Fibroblast of pulmonary artery (primary cell): ENCODE results near the gene PGF.

Experiments
- DNase-seq: peaks from one replicate; pipeline ENCODE4 v3.0.0-alpha.2; 2010; ENCODE audit warnings: low read depth
- H3K4me3 ChIP-seq: replicated peaks from 2 replicates; pipeline ENCODE4 v1.5.1; 2011; ENCODE audit warnings: low read depth, mild to moderate bottlenecking, control low read depth, low read length, moderate library complexity
- TF ChIP-seq, protein P1 (sequence below): IDR thresholded peaks from 2 replicates; pipeline ENCODE4 v1.5.1; 2011; ENCODE audit warnings: mild to moderate bottlenecking, control low read depth, low read length, inconsistent platforms; ENCODE audit errors: missing control alignments

The PGF gene

DNA sequence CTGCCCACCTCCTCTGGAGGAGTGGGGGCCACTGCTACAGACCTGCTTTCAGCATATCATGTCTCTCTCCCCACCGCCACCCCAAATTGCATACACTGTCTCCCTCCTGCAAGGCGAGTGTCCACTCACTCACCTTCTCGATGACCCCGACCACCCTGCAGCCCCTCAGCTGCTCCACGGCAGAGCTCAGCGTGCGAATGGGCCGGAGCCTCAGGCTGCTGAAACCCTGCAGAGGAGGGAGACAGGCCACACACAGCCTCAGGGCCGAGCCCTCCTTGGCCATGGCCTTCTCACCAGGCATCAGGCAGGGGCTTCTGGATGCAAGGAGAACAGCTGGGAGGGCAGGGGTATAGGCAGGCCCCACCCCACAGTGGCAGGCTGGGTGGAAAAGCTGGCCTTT is 37.0 kb downstream of the PGF start:
- H3K4me3 ChIP-seq, result no peak overlapping the region
- DNase-seq, result no peak
- TF ChIP-seq, protein P1, sequence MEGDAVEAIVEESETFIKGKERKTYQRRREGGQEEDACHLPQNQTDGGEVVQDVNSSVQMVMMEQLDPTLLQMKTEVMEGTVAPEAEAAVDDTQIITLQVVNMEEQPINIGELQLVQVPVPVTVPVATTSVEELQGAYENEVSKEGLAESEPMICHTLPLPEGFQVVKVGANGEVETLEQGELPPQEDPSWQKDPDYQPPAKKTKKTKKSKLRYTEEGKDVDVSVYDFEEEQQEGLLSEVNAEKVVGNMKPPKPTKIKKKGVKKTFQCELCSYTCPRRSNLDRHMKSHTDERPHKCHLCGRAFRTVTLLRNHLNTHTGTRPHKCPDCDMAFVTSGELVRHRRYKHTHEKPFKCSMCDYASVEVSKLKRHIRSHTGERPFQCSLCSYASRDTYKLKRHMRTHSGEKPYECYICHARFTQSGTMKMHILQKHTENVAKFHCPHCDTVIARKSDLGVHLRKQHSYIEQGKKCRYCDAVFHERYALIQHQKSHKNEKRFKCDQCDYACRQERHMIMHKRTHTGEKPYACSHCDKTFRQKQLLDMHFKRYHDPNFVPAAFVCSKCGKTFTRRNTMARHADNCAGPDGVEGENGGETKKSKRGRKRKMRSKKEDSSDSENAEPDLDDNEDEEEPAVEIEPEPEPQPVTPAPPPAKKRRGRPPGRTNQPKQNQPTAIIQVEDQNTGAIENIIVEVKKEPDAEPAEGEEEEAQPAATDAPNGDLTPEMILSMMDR, result no peak

DNA sequence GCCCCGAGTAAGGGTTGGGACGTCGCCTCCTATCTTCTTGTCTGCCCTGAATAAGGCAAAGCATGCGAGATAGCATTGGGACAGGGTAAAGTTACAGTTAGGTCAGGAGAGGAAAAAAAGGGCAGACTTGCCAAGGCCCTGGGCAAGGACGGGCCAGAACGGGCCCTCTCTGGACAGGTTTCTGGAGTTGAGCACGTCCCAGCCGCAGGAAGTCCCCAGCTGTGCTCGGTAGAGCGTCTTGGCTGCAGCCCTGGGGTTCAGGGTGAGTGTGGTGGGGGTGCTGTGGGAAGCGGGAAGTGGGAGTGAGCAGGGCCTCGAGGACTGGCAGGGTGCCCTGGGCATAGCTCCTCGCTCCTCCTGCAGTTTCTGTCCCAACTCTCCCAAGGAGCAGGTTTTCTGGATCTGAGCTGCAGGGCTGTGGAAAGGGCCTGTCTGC is 37.7 kb downstream of the PGF start:
- TF ChIP-seq, protein P1, result no peak
- peak; percentile 53 for DNase-seq
- H3K4me3 ChIP-seq, result no peak overlapping the region

DNA sequence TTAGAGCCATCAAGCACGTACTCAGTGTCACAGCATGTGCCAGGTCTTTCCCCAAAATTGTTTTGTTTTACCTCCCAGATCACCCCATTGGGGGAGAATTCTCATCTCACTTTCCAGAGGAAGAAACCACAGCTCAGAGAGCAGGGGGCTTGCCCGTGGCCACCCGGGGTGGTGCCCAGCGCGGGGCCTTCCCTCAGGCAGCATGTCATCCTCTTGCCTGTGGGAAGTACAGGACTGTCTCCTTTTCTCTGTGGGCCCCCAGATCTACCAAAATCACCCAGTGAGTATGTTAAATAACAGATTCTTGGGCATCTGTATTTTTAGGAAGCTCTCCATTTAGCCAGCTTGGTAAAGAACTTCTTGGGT is 38.2 kb downstream of the PGF start:
- no peak for DNase-seq
- no peak overlapping the region for H3K4me3 ChIP-seq
- TF ChIP-seq, protein P1, result no peak

DNA sequence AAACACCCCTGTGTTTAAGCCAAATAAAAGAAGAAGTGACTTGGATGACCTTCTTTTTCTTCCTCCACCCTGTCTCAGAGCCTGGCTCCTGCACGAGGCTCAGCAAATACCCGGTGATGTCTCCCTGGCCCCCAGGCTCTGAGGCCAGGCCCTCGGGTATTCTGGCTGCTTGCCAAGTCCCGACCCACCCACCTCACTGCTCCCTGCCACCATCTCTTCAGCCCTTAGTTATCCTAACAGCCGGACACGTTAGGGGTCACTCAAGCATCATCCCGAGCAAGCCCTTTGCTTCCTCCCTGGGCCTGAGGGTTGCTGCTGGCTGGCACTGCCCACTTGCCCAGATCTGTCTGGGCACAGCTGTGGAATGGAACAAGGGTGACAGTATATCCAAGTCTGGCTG is 39.6 kb downstream of the PGF start:
- TF ChIP-seq, protein P1, result no peak
- no peak overlapping the region for H3K4me3 ChIP-seq
- no peak for DNase-seq

DNA sequence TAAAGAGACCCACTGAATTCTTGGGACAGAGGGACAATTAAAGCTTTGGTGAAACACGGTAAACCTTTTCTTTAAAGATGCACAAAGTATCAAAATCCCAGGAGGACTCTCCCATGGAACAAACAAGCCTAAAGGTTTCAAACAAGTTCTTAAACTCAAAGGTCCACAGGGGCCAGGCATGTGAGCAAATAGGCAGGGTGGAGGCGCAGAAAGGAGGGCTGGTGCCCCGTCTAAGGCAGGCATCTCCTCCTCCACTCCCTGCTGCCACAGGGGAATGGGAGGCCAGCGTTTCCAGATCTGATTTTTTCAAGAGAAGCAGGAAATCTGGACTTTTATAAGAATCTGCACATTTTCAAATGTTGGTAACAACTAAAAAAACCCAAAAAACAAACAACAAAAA is 40.0 kb downstream of the PGF start:
- TF ChIP-seq, protein P1, result no peak
- no peak for DNase-seq
- H3K4me3 ChIP-seq, result no peak overlapping the region

DNA sequence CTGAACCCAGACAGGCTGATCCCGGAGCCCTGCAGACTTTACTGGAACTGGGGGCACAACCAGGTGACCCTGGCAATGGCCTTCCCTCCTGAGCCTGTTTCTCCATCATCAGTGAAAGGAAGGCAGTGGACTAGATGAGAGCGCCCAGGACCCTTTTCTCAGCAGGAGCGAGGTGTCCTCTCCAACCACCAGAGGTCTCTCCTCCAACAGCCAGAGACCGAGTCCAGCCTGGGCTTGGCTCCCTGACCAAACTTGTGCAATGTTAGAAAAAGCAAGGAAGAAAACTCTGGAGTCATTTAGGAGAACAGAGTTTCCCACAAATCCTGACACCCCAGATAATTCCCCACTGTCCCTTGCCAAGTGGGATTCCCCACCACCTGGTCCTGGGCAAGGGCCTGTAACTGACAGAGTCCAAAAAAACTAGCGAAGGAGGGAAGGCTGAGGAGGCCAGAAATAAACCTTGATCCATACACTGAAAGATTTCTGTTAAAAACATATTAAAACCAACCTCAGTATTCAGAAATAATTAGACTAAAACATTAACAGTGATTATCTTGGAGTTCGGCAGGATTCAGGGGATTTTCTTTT is 41.3 kb downstream of the PGF start:
- peak; percentile 85 for DNase-seq
- TF ChIP-seq, protein P1, result peak; percentile 96
- no peak overlapping the region for H3K4me3 ChIP-seq

DNA sequence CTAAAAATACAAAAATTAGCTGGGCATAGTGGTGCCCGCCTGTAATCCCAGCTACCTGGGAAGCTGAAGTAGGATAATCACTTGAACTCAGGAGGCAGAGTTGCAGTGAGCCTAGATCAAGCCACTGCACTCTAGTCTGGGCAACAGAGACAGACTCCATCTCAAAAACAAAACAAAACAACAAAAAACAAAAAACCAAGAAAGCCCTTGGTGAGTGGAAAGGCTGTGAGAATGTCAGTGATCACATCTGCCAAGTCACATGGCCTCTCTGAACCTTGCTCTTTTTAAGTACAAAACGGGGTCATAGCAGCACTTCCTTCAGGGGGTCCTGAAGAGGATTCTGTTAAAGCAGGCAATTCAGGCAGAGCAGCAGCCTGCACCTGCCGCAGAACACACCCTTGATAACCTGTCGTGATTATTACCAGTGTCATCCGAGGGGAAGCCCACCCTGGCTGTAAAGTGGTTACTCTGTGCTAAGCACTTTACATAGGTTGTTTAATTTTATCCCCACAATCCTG is 41.9 kb downstream of the PGF start:
- TF ChIP-seq, protein P1, result no peak
- DNase-seq, result no peak
- H3K4me3 ChIP-seq, result no peak overlapping the region
